Cardiac muscle cell (in vitro differentiated cells and primary cell): ENCODE data around the gene TLK1. TPM values are rescaled to one million over a fixed set of nuclear protein-coding genes. Genes with fewer than 3 reads are reported as not detected.

Experiments
- DNase-seq, 2 donors: peaks; one replicate each; pipeline versions ENCODE4 v3.0.0 to v3.0.0-alpha.2; 2010 to 2017; ENCODE audit warnings: low read depth in 1 of 2, low spot score in 1 of 2
- H3K27ac ChIP-seq: fragments of 200-600 bp; sonication (generic); 2 replicates; pipeline ENCODE4 v1.5.1; 2016
- H3K27me3 ChIP-seq: fragments of 200-600 bp; sonication (generic); 2 replicates; pipeline ENCODE4 v1.6.0; 2016; ENCODE audit warnings: control low read depth
- H3K36me3 ChIP-seq: fragments of 200-600 bp; sonication (generic); 2 replicates; pipeline ENCODE4 v1.5.1; 2016; ENCODE audit warnings: control low read depth
- H3K4me1 ChIP-seq: fragments of 200-600 bp; sonication (generic); 2 replicates; pipeline ENCODE4 v1.8.1; 2017; ENCODE audit warnings: low read depth, mild to moderate bottlenecking, mixed run types
- H3K4me3 ChIP-seq: fragments of 200-600 bp; sonication (generic); 2 replicates; pipeline ENCODE4 v1.5.1; 2016; ENCODE audit warnings: mild to moderate bottlenecking
- H3K9me3 ChIP-seq: fragments of 200-600 bp; sonication (generic); 2 replicates; pipeline ENCODE4 v1.5.1; 2017; ENCODE audit warnings: low read depth, mild to moderate bottlenecking, control low read depth
- polyA plus RNA-seq: library from polyadenylated mRNA; unstranded; fragments of >200 nt; fragmentation: Nextera tagmentation; extraction: Ambion mirVana; gene quantifications from 2 replicates; pipeline ENCODE4 v1.2.1, GENCODE V29; 2016
- total RNA-seq: library from RNA; depleted of rRNA; stranded (reverse); fragments of >200 nt; gene quantifications from 2 replicates; pipeline ENCODE4 v1.2.3, GENCODE V29; 2016
- TF ChIP-seq, protein P1 (sequence below): IDR thresholded peaks from 2 replicates; pipeline ENCODE4 v1.5.1; 2012; ENCODE audit warnings: low read depth, mild to moderate bottlenecking, low read length

TLK1 gene
- total and polyA plus RNA-seq, 2 experiments from 2014 or later: 10.1 to 29.2 TPM

DNA sequence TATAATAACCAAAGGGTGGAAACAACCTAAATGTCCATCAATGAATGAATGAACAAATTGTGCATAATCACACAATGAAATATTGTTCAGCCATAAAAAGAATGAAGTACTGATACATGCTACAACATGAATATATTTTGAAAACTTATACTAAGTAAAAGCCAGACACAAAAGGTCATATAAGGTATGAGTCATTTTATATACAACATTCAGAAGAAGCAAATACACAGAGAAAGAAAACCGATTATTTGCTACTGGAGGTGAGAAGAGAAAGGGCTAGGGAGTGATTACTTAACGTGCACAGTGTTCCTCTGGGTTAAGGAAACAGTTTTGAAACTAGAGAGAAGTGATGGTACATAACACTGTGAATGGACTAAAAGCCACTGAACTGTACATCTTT lies 126.4 kb downstream of the TLK1 start:
- DNase-seq: no peak
- no peak overlapping the region for H3K4me3 ChIP-seq
- H3K4me1 ChIP-seq: no peaks in the 10 kb centered on the region
- H3K9me3 ChIP-seq: no peaks in the 10 kb centered on the region
- H3K36me3 ChIP-seq: peaks cover 21% of the 10 kb centered on the region
- TF ChIP-seq, protein P1, sequence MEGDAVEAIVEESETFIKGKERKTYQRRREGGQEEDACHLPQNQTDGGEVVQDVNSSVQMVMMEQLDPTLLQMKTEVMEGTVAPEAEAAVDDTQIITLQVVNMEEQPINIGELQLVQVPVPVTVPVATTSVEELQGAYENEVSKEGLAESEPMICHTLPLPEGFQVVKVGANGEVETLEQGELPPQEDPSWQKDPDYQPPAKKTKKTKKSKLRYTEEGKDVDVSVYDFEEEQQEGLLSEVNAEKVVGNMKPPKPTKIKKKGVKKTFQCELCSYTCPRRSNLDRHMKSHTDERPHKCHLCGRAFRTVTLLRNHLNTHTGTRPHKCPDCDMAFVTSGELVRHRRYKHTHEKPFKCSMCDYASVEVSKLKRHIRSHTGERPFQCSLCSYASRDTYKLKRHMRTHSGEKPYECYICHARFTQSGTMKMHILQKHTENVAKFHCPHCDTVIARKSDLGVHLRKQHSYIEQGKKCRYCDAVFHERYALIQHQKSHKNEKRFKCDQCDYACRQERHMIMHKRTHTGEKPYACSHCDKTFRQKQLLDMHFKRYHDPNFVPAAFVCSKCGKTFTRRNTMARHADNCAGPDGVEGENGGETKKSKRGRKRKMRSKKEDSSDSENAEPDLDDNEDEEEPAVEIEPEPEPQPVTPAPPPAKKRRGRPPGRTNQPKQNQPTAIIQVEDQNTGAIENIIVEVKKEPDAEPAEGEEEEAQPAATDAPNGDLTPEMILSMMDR: no peak
- no peak overlapping the region for H3K27ac ChIP-seq
- H3K27me3 ChIP-seq: no peaks in the 10 kb centered on the region

DNA sequence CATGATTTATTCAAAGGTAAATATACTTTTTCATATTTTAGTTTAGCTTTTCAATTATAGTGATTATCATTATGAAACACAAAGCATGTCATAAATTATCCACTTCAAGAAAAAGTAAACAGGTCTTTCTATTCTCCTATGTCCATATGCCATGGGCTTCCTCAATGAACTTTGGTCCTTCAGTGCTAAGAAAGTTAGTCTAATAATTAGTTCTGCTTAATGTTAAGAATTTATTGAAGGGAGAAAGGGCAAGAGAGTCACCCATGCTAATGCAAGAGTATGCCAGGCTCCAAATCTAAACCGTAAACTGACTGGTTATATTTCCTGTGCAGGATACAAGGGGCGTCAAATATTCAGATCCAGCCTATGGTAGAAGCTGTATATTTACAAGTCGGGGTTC lies 135.5 kb downstream of the TLK1 start:
- peaks cover 41% of the 10 kb centered on the region for H3K36me3 ChIP-seq
- no peaks in the 10 kb centered on the region for H3K4me1 ChIP-seq
- no peak for DNase-seq
- H3K27me3 ChIP-seq: no peaks in the 10 kb centered on the region
- TF ChIP-seq, protein P1: no peak
- H3K9me3 ChIP-seq: no peaks in the 10 kb centered on the region
- no peak overlapping the region for H3K27ac ChIP-seq
- no peak overlapping the region for H3K4me3 ChIP-seq

- no peak overlapping the region for H3K27ac ChIP-seq
- H3K4me3 ChIP-seq: no peak overlapping the region
- H3K4me1 ChIP-seq: no peaks in the 10 kb centered on the region
- DNase-seq: no peak
- H3K9me3 ChIP-seq: no peaks in the 10 kb centered on the region
- TF ChIP-seq, protein P1: no peak
- H3K36me3 ChIP-seq: peaks cover 25% of the 10 kb centered on the region
- H3K27me3 ChIP-seq: no peaks in the 10 kb centered on the region
Observed at GRCh38 chr2:171018522-171018921, 142.2 kb downstream of the TLK1 start.

DNA sequence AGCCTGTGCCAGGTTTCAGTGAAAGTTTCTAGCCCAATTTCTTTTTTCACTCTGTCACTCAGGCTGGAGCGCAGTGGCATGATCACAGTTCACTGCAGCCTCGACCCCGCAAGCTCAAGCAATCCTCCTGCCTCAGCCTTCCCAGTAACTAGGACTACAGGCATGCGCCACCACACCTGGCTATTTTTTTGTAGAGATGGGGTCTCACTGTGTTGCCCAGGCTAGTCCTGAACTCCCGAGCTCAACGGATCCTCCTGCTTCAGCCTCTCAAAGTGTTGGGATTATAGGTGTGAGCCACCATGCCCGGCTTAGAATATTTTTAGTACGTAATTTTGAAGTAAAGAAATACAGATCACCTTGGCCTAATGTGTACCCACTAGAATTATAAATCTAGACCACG lies 144.6 kb downstream of the TLK1 start:
- H3K27ac ChIP-seq: no peak overlapping the region
- TF ChIP-seq, protein P1: no peak
- peaks cover 11% of the 10 kb centered on the region for H3K36me3 ChIP-seq
- H3K27me3 ChIP-seq: no peaks in the 10 kb centered on the region
- H3K4me3 ChIP-seq: no peak overlapping the region
- no peaks in the 10 kb centered on the region for H3K4me1 ChIP-seq
- no peaks in the 10 kb centered on the region for H3K9me3 ChIP-seq
- no peak for DNase-seq

DNA sequence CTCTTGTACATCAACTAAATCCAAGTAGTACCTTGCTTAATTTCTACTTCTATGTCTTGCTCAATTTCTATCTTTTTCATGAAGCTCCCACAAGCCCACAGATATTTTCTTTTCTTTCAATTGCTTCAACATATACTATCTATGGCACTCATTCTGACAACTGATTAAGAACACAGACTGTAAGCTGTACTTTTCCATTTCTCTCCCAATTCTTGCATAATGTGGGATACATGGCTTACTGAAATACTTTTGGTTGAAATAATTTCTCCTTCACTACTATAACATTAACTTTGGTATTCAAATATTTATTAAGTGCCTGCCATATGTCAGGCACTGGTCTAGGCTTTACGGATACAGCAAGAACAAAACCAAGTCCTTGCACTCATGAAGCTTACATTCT lies 146.8 kb downstream of the TLK1 start:
- Histone ChIP-seq H3K9me3 (no peaks in the 10 kb centered on the region), H3K36me3 (peaks cover 11% of the 10 kb centered on the region), H3K27ac (no peak overlapping the region), H3K4me3 (no peak overlapping the region), H3K27me3 (no peaks in the 10 kb centered on the region), H3K4me1 (peaks cover 2% of the 10 kb centered on the region)
- TF ChIP-seq, protein P1: no peak
- DNase-seq: peak in 1 of 2 donors; percentile 8

- peak overlapping the region; percentile 71 for H3K27ac ChIP-seq
- H3K27me3 ChIP-seq: no peaks in the 10 kb centered on the region
- H3K4me3 ChIP-seq: no peak overlapping the region
- H3K4me1 ChIP-seq: peaks cover 10% of the 10 kb centered on the region
- H3K36me3 ChIP-seq: peaks cover 28% of the 10 kb centered on the region
- DNase-seq: no peak
- TF ChIP-seq, protein P1: no peak
- no peaks in the 10 kb centered on the region for H3K9me3 ChIP-seq
Observed at GRCh38 chr2:171009386-171009785, 151.3 kb downstream of the TLK1 start.
